HG03175 (cell line): ENCODE measurements around the gene LRRC17.
"Not testable (repeated sequence)": the region's sequence is repeated elsewhere in the genome, so short reads cannot be mapped to it uniquely, and the experiment has no call there.

Source experiments
- ATAC-seq: cut with Tn5 transposase; IDR thresholded peaks from one replicate; pipeline ENCODE4 v1.9.1; 2021; ENCODE audit warnings: mild to moderate bottlenecking, moderate library complexity; ENCODE audit not compliant: unreplicated experiment

The LRRC17 gene

GRCh38 chr7:102942181-102942866, 29.5 kb downstream of the LRRC17 start:
- ATAC-seq: no peak

GRCh38 chr7:102942868-102943267, 30.1 kb downstream of the LRRC17 start:
- ATAC-seq: no peak

- ATAC-seq: no peak
These were observed 30.8 kb downstream of the LRRC17 start for GRCh38 chr7:102943423-102944169.

GRCh38 chr7:102944241-102944640, 31.4 kb downstream of the LRRC17 start:
- no peak for ATAC-seq

GRCh38 chr7:102951839-102952238, 39.0 kb downstream of the LRRC17 start:
- ATAC-seq: no peak

GRCh38 chr7:102953406-102953805, 40.6 kb downstream of the LRRC17 start:
- ATAC-seq: no peak

GRCh38 chr7:102954359-102954758, 41.6 kb downstream of the LRRC17 start:
- ATAC-seq: not testable (repeated sequence)

- ATAC-seq: not testable (repeated sequence)
These were observed 45.2 kb downstream of the LRRC17 start for GRCh38 chr7:102958004-102958403.

- ATAC-seq: not testable (repeated sequence)
These were observed 49.2 kb downstream of the LRRC17 start for GRCh38 chr7:102961993-102962392.

- ATAC-seq: no peak
These were observed 53.7 kb downstream of the LRRC17 start for GRCh38 chr7:102966465-102966864.

- ATAC-seq: no peak
These were observed 55.0 kb downstream of the LRRC17 start for GRCh38 chr7:102967798-102968197.

- no peak for ATAC-seq
These were observed 60.4 kb downstream of the LRRC17 start for GRCh38 chr7:102973096-102973802.

- no peak for ATAC-seq
These were observed 61.8 kb downstream of the LRRC17 start for GRCh38 chr7:102974366-102975236.

GRCh38 chr7:102975854-102976253, 63.1 kb downstream of the LRRC17 start:
- no peak for ATAC-seq

- no peak for ATAC-seq
These were observed 63.7 kb downstream of the LRRC17 start for GRCh38 chr7:102976493-102976892.

- ATAC-seq: not testable (repeated sequence)
These were observed 64.8 kb downstream of the LRRC17 start for GRCh38 chr7:102977586-102977985.

GRCh38 chr7:102978284-102978683, 65.5 kb downstream of the LRRC17 start:
- no peak for ATAC-seq

- ATAC-seq: no peak
These were observed 66.9 kb downstream of the LRRC17 start for GRCh38 chr7:102979670-102980069.

- ATAC-seq: no peak
These were observed 68.7 kb downstream of the LRRC17 start for GRCh38 chr7:102981451-102981850.

GRCh38 chr7:102982235-102982634, 69.4 kb downstream of the LRRC17 start:
- no peak for ATAC-seq

- ATAC-seq: no peak
These were observed 70.8 kb downstream of the LRRC17 start for GRCh38 chr7:102983602-102984001.
